Measurements from ENCODE around the gene DGUOK.

DNA sequence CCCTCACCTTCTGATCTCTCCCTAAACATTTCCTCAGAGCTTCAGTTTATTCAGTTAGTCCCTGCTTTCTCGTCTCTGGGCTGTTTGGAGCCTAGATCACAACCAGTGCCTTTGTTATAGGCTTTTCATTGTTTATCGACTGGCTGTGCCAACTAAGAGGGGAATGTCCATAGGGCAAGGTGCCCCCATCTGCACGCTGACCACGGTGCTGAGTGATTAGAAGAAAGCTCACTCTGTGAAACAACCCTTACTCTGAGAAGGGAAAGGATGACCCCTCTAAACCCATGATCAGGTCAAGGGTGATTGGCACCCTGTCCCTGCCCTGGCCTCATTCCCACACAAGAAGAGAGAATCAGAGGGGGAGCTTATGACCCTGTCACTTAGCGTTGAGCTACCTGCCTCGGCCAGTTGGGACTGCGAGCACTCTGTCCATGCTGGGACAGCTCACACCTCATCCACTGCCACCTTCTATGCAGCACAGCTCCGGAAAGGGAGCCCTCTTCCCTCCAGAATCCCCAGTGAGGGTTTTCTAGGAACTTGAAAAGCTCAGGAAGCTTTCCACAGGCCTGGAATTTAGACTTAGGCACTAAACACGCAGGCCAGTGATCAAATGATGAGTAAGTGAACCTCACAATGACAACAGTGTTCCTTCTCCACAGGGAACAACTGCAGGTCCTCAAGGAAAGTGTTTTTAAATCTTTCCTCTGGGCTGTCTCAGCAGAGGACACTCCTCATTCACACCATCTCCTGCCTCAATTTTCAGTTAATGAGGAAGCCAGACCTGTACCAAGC lies 36.2 kb upstream of the DGUOK start:
- TF ChIP-seq, protein P1, sequence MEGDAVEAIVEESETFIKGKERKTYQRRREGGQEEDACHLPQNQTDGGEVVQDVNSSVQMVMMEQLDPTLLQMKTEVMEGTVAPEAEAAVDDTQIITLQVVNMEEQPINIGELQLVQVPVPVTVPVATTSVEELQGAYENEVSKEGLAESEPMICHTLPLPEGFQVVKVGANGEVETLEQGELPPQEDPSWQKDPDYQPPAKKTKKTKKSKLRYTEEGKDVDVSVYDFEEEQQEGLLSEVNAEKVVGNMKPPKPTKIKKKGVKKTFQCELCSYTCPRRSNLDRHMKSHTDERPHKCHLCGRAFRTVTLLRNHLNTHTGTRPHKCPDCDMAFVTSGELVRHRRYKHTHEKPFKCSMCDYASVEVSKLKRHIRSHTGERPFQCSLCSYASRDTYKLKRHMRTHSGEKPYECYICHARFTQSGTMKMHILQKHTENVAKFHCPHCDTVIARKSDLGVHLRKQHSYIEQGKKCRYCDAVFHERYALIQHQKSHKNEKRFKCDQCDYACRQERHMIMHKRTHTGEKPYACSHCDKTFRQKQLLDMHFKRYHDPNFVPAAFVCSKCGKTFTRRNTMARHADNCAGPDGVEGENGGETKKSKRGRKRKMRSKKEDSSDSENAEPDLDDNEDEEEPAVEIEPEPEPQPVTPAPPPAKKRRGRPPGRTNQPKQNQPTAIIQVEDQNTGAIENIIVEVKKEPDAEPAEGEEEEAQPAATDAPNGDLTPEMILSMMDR (IDR thresholded peaks at IDR 0.05; ENCODE audit: low read depth, low read length) = no peak
- TF ChIP-seq EZH2phosphoT487 (IDR thresholded peaks at IDR 0.05; ENCODE audit: low read depth) = no peak

Measured in OCI-LY3 (cell line).